WERI-Rb-1 (cell line): ENCODE data around the gene AMBP.

Experiments
- DNase-seq: peaks from one replicate; pipeline ENCODE4 v3.0.0-alpha.2; 2020
- H3K27ac ChIP-seq: fragments of 250-450 bp; sonication (Bioruptor Pico); 2 replicates; pipeline ENCODE4 v1.5.1; 2020; ENCODE audit warnings: mild to moderate bottlenecking, moderate library complexity
- H3K27me3 ChIP-seq: fragments of 250-450 bp; sonication (Bioruptor Pico); 2 replicates; pipeline ENCODE4 v1.5.1; 2021; ENCODE audit warnings: mild to moderate bottlenecking, low read depth, moderate library complexity; ENCODE audit not compliant: insufficient read depth, severe bottlenecking
- H3K36me3 ChIP-seq: fragments of 250-450 bp; sonication (Bioruptor Pico); 2 replicates; pipeline ENCODE4 v1.5.1; 2020; ENCODE audit warnings: mild to moderate bottlenecking, moderate library complexity
- H3K4me3 ChIP-seq: 2 replicates; pipeline ENCODE4 v1.5.1; 2011; ENCODE audit warnings: low read depth, mild to moderate bottlenecking, control low read depth, low read length
- H3K9me3 ChIP-seq: fragments of 250-450 bp; sonication (Bioruptor Pico); 2 replicates; pipeline ENCODE4 v1.5.1; 2021; ENCODE audit warnings: mild to moderate bottlenecking, moderate library complexity; ENCODE audit not compliant: severe bottlenecking
- TF ChIP-seq, protein P1 (sequence below): IDR thresholded peaks from 2 replicates; pipeline ENCODE4 v1.5.1; 2011; ENCODE audit warnings: low read depth, mild to moderate bottlenecking, control low read depth, inconsistent platforms, low read length

The AMBP gene

GRCh38 chr9:114037961-114038723, 40.0 kb downstream of the AMBP start:
- H3K27ac ChIP-seq: peak overlapping the region; percentile 53
- no peaks in the 10 kb centered on the region for H3K9me3 ChIP-seq

DNA sequence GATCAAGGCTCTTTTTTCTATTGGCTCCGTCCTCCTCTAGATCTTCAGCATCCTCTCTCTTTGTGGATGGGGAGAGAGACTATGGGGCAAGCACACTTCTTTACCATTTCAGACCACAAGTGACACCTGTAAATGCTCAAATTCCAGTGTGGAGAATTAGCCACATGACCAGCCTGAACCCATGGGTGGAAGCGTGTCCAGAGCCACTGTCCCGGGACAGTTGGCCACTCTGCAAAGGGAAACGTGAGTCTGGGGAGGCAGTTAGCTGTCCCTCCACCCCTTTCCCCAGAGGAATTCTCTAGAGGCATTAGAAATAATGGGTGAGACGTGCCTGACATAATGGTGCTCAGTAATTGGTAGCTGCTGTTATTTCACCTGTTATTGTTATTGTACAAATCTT, 40.9 kb downstream of the AMBP start:
- no peak overlapping the region for H3K27ac ChIP-seq
- H3K36me3 ChIP-seq: no peaks in the 10 kb centered on the region
- TF ChIP-seq, protein P1, sequence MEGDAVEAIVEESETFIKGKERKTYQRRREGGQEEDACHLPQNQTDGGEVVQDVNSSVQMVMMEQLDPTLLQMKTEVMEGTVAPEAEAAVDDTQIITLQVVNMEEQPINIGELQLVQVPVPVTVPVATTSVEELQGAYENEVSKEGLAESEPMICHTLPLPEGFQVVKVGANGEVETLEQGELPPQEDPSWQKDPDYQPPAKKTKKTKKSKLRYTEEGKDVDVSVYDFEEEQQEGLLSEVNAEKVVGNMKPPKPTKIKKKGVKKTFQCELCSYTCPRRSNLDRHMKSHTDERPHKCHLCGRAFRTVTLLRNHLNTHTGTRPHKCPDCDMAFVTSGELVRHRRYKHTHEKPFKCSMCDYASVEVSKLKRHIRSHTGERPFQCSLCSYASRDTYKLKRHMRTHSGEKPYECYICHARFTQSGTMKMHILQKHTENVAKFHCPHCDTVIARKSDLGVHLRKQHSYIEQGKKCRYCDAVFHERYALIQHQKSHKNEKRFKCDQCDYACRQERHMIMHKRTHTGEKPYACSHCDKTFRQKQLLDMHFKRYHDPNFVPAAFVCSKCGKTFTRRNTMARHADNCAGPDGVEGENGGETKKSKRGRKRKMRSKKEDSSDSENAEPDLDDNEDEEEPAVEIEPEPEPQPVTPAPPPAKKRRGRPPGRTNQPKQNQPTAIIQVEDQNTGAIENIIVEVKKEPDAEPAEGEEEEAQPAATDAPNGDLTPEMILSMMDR: no peak

More at GRCh38 chr9:114037961-114038723, 40.0 kb downstream of the AMBP start:
- Histone ChIP-seq H3K4me3 (peak overlapping the region; percentile 20), H3K36me3 (no peaks in the 10 kb centered on the region), H3K27me3 (no peaks in the 10 kb centered on the region)
- DNase-seq: peak; percentile 97
- TF ChIP-seq, protein P1: no peak

GRCh38 chr9:114035845-114036801, 42.0 kb downstream of the AMBP start:
- Histone ChIP-seq H3K4me3 (no peak overlapping the region), H3K36me3 (no peaks in the 10 kb centered on the region), H3K27me3 (no peaks in the 10 kb centered on the region), H3K9me3 (no peaks in the 10 kb centered on the region), H3K27ac (no peak overlapping the region)
- TF ChIP-seq, protein P1: no peak
- DNase-seq: no peak

More for the DNA sequence above, 40.9 kb downstream of the AMBP start:
- Histone ChIP-seq H3K4me3 (no peak overlapping the region), H3K9me3 (no peaks in the 10 kb centered on the region), H3K27me3 (no peaks in the 10 kb centered on the region)
- DNase-seq: no peak

- no peak overlapping the region for H3K27ac ChIP-seq
- H3K27me3 ChIP-seq: no peaks in the 10 kb centered on the region
- no peaks in the 10 kb centered on the region for H3K36me3 ChIP-seq
- no peak overlapping the region for H3K4me3 ChIP-seq
- no peak for DNase-seq
- H3K9me3 ChIP-seq: no peaks in the 10 kb centered on the region
- TF ChIP-seq, protein P1: no peak
These were observed 42.8 kb downstream of the AMBP start for GRCh38 chr9:114035221-114035844.

- Histone ChIP-seq H3K36me3 (no peaks in the 10 kb centered on the region), H3K4me3 (no peak overlapping the region)
- DNase-seq: no peak
These were observed 43.4 kb downstream of the AMBP start for GRCh38 chr9:114034661-114035062.

More at GRCh38 chr9:114034661-114035062, 43.4 kb downstream of the AMBP start:
- Histone ChIP-seq H3K27me3 (no peaks in the 10 kb centered on the region), H3K27ac (no peak overlapping the region), H3K9me3 (no peaks in the 10 kb centered on the region)
- TF ChIP-seq, protein P1: no peak
